Measurements from ENCODE around the gene CPEB2. TPM values are rescaled to one million over a fixed set of nuclear protein-coding genes. Genes with fewer than 3 reads are reported as not detected.

The CPEB2 gene
- total and polyA plus RNA-seq, 2 of the 8 experiments (the other 6 are each of a cell fraction or from before 2014, with no cell fraction given), result 0.39 to 1.9 TPM

DNA sequence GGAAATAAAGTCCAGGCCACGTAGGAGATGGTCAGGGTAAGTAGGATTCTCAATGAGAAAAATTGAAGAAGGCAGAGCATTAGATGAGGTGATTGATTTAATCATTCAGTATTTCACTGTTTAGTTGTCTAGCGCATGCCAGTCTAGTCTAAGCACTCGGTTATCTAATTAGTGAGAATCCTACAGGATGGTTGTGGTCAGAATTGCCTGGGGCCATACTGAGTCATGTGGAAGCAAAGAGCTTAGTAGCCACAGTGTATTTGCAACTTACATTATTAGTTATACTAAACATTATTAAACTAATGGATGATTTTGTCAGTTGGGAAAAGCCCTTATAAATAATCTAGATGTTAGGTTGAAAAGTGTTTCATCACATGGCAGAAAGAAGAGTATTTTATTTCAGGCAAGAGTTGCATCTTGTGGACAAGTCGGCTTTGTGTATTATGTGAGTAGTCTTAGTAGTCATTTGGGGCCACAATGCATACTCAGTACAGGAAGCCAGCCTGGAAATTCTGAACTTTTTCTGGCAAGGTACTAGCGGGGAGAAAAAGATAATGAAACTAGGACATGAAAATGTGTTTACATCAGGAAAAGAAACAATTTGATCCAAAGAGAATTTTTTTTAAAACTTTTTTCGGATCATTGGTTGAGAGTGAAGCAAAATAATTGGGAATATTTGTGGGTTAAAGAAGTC lies 31.9 kb downstream of the CPEB2 start:
- Histone ChIP-seq H3K23me2 (ENCODE audit: low read depth, low read length) (no peaks in the 10 kb centered on the region), H2BK15ac (ENCODE audit: low read length) (no peak overlapping the region), H3K14ac (ENCODE audit: insufficient read length) (no peak overlapping the region), H3K23ac (ENCODE audit: insufficient read length) (no peak overlapping the region), H3K9me3 (ENCODE audit: insufficient read depth in 2 of 2, low read depth in 1 of 2, low read length in 1 of 2) (peaks cover 0 to 4% of the 10 kb centered on the region in 2 experiments; a peak in 2 of 4 replicates), H2BK120ac (replicated peaks; ENCODE audit: low read depth, low read length) (no peak overlapping the region), H4K8ac (ENCODE audit: extremely low read depth, insufficient read depth, low read length) (no peak overlapping the region), H2BK5ac (ENCODE audit: low read depth, low read length) (no peak overlapping the region), H3K4me1 (replicated peaks in 1 of 4; ENCODE audit: control insufficient read depth in 3 of 4, insufficient read depth in 4 of 4, low read length in 3 of 4) (no peaks in the 10 kb centered on the region), H3K36me3 (ENCODE audit: control insufficient read depth in 2 of 4, insufficient read depth in 4 of 4, low read length in 3 of 4) (peaks cover 0 to 3% (median 0%) of the 10 kb centered on the region in 4 experiments; a peak in 2 of 8 replicates), H4K5ac (ENCODE audit: insufficient read length, low read depth, low read length) (no peak overlapping the region), H2BK12ac (ENCODE audit: low read depth, low read length) (no peak overlapping the region), H2AK5ac (ENCODE audit: low read depth, low read length) (no peak overlapping the region), H3K9ac (replicated peaks in 1 of 4; ENCODE audit: extremely low read depth in 1 of 4, low read depth in 3 of 4, low read length in 3 of 4) (no peak overlapping the region), H3K4me3 (ENCODE audit: extremely low read depth in 1 of 4, insufficient read depth in 2 of 4, low read depth in 3 of 4, low read length in 4 of 4) (no peak overlapping the region), H3K4me2 (ENCODE audit: insufficient read depth in 1 of 2, low read depth in 2 of 2, low read length in 2 of 2) (no peak overlapping the region), H4K91ac (replicated peaks; ENCODE audit: insufficient read length, low read length) (no peak overlapping the region), H4K20me1 (replicated peaks in 1 of 2; ENCODE audit: control insufficient read depth in 1 of 2, insufficient read depth in 2 of 2, low read length in 2 of 2) (no peaks in the 10 kb centered on the region), H3K27me3 (replicated peaks in 1 of 4; ENCODE audit: control insufficient read depth in 3 of 4, extremely low read depth in 1 of 4, insufficient read depth in 3 of 4, low read length in 3 of 4) (no peaks in the 10 kb centered on the region), H2AFZ (ENCODE audit: low read length) (no peak overlapping the region), H3K79me2 (ENCODE audit: control insufficient read depth in 1 of 2, insufficient read depth in 2 of 2, low read length in 2 of 2) (no peaks in the 10 kb centered on the region), H3K18ac (ENCODE audit: extremely low read depth, low read length) (no peak overlapping the region), H3K4ac (replicated peaks; ENCODE audit: insufficient read length, low read depth, low read length) (no peak overlapping the region), H3K27ac (ENCODE audit: low read depth, low read length) (no peak overlapping the region), H2BK20ac (ENCODE audit: low read length) (no peak overlapping the region), H3K56ac (replicated peaks; ENCODE audit: insufficient read length, low read depth, low read length) (no peak overlapping the region), H3K79me1 (ENCODE audit: low read depth, low read length) (no peaks in the 10 kb centered on the region)
- WGBS, 2 experiments (ENCODE audit: extremely low coverage in 1 of 2, insufficient coverage in 1 of 2, insufficient read length in 1 of 2, insufficient replicate concordance in 2 of 2, low coverage in 1 of 2, low lambda C conversion rate in 2 of 2, missing lambda C conversion rate in 1 of 2), result 93% methylated on average over 6 of the region's 6 CpGs; no CpG with 5 or more reads in 1 of the 2 experiments
- no peak for DNase-seq (ENCODE audit: low read depth in 1 of 2, low spot score in 2 of 2)
- ChIA-PET CTCF (ENCODE audit: partially characterized antibody) (interaction anchor here (0.7 to 1.1 kb wide), 3 partner anchors 162 to 1380 kb away, joined by 3 read pairs; no protein-coding TSS in a partner anchor), POLR2A (ENCODE audit: partially characterized antibody) (no interaction called here)
- FAIRE-seq, result no peak
- TF ChIP-seq CREB1 (IDR thresholded peaks at IDR 0.05) (no peak), POU5F1 (IDR thresholded peaks at IDR 0.05; ENCODE audit: low read depth, low read length) (no peak), PHF8 (conservative IDR thresholded peaks at IDR 0.05; ENCODE audit: low read depth, low read length) (no peak), SUZ12 (IDR thresholded peaks at IDR 0.05; ENCODE audit: low read length) (no peak), TEAD4 (IDR thresholded peaks at IDR 0.05; ENCODE audit: low read depth, low read length) (no peak), BCL11A (IDR thresholded peaks at IDR 0.05; ENCODE audit: low read depth in 2 of 2, low read length in 2 of 2) (no peak), SP4 (IDR thresholded peaks at IDR 0.05; ENCODE audit: low read length) (no peak), SRF (IDR thresholded peaks at IDR 0.05; ENCODE audit: low read depth, low read length) (no peak), EP300 (IDR thresholded peaks at IDR 0.05; ENCODE audit: borderline replicate concordance in 1 of 2, low read depth in 2 of 2, low read length in 2 of 2) (no peak), RXRA (IDR thresholded peaks at IDR 0.05; ENCODE audit: insufficient read depth, low read depth, low read length) (no peak), RNF2 (IDR thresholded peaks at IDR 0.05; ENCODE audit: borderline replicate concordance, low read depth, low read length, missing control alignments, poor library complexity, severe bottlenecking) (no peak)
- TF ChIP-seq, protein P1, sequence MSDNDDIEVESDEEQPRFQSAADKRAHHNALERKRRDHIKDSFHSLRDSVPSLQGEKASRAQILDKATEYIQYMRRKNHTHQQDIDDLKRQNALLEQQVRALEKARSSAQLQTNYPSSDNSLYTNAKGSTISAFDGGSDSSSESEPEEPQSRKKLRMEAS (IDR thresholded peaks at IDR 0.05), result no peak

Measured in H1 (cell line).